Coronary artery (tissue), 2 donors: ENCODE results near the gene FCRL4.

Experiments used
- DNase-seq: peaks from one replicate; pipeline ENCODE4 v3.0.0-alpha.2; 2017; ENCODE audit warnings: low spot score
- H3K27ac ChIP-seq, 2 donors: fragments of 200-600 bp; sonication (generic); one replicate each; pipeline ENCODE4 v1.5.1; 2016 to 2019
- H3K4me3 ChIP-seq: fragments of 200-600 bp; sonication (generic); 2 replicates; pipeline ENCODE4 v1.5.1; 2016; ENCODE audit warnings: mild to moderate bottlenecking, moderate library complexity
- TF ChIP-seq, protein P1 (sequence below): fragments of 200-600 bp; sonication (generic); IDR thresholded peaks from one replicate; pipeline ENCODE4 v1.5.1; 2019; ENCODE audit warnings: antibody characterized with exemption

The FCRL4 gene

DNA sequence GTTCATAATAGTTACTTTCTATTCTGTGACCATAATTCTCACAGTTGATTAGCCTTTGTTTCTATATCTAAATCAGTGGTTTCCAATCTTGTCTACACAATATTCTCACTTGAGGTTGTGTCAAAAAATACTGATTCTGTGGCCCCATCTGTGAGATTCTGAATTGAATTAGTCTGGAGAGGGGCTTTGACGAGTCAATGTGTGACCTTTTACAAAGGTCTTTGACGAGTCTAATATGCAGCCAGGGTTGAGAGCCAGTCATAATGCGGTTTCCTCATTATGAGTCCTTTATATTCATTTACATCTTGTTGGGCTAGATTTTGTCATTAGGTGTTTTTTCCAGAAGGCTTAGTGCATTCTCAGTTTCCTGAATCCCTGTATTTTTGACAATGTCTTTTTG, 65.3 kb downstream of the FCRL4 start:
- TF ChIP-seq, protein P1, sequence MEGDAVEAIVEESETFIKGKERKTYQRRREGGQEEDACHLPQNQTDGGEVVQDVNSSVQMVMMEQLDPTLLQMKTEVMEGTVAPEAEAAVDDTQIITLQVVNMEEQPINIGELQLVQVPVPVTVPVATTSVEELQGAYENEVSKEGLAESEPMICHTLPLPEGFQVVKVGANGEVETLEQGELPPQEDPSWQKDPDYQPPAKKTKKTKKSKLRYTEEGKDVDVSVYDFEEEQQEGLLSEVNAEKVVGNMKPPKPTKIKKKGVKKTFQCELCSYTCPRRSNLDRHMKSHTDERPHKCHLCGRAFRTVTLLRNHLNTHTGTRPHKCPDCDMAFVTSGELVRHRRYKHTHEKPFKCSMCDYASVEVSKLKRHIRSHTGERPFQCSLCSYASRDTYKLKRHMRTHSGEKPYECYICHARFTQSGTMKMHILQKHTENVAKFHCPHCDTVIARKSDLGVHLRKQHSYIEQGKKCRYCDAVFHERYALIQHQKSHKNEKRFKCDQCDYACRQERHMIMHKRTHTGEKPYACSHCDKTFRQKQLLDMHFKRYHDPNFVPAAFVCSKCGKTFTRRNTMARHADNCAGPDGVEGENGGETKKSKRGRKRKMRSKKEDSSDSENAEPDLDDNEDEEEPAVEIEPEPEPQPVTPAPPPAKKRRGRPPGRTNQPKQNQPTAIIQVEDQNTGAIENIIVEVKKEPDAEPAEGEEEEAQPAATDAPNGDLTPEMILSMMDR, result no peak
- Histone ChIP-seq H3K27ac (no peak overlapping the region), H3K4me3 (no peak overlapping the region)
- no peak for DNase-seq

DNA sequence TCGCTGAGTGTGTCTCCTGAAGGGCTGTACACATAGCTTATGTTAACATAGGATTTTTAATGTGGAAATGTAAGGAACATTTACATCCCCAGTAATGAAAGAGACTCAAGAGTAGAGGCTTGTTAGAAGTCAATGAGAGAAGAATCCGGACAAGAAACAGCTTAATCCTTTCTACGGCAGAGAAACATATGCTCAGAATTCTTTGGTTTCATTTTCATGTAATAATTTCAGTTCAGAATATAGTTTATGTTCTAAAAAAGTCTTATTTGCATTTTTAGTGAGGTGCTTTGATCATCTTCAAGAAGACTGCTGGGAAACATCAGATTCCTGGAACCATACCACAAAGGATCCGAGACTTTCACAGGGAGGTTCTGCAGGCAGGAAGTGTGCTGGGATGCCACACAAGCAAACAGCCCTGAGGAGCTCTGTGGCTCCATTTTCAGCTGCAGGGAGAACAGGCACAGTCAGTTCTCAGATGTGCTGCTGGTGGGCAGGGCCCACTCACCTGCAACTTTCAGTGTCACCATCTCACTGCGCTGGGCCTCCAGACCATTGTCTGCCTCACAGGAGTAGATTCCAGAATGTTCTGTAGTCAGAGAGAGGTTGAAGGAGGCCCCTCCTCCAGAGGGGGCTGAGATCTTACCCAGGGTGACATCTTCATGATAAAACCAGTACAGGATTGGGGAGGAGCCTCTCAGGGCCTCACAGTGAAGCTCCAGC, 74.0 kb downstream of the FCRL4 start:
- TF ChIP-seq, protein P1, result no peak
- Histone ChIP-seq H3K4me3 (no peak overlapping the region), H3K27ac (no peak overlapping the region)
- DNase-seq, result no peak
